ENCODE data around the gene GALNT7.

GALNT7 gene

GRCh38 chr4:173293663-173294062, 125.1 kb downstream of the GALNT7 start:
- no peak for DNase-seq

GRCh38 chr4:173294444-173294843, 125.8 kb downstream of the GALNT7 start:
- no peak for DNase-seq

DNA sequence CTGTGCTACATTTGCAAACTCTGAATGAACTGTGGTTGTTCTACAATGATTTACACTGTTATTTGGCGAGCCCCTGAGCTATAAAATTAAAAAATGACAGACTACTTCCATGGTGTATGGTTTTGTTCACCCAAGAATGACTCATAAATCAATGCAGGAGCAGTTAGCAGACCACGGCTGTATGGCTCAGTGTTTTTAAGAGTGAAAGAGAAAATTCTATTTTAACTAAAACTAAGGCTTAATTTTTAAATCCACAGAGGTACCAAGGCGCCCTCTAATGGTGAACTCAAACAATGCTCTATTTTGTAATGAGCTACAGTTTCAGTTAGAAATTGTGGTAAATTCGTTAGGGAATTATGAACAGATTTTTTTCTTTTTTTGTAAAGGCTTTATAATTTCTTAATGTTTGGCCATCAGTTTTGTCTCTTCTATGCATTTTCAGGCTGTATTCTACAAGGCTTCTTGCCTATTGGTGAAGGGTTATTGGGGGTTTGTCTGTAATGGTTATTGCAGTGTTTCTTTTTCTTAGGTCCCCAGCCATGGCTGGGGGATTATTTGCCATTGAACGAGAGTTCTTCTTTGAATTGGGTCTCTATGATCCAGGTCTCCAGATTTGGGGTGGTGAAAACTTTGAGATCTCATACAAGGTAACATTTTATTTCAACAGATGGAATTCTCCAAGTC, 133.0 kb downstream of the GALNT7 start:
- DNase-seq, result peak in 2 of 56 donors; percentile 8 to 17

DNA sequence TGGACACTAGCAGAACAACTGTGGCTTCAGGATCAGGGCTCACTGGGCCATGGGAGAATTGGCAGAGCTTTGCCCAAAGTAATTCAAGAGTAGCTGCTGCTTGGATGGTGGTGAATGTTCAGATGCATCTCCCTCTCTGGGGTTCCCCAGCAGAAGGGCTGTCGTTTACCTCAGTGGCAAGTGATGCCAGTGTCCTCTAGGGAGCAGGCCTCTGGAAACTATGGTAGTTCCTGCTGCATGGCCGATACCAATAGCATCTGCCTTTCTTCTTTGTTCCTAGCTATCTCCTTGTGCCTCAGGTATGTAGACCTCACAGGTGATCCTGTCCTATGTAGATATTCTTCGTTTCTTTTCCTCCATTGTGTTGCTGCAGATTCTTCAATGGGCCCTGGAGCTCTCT, 139.2 kb downstream of the GALNT7 start:
- DNase-seq, result no peak

GRCh38 chr4:173311368-173311767, 142.8 kb downstream of the GALNT7 start:
- DNase-seq, result no peak

GRCh38 chr4:173314715-173315114, 146.1 kb downstream of the GALNT7 start:
- no peak for DNase-seq

GRCh38 chr4:173316060-173316459, 147.4 kb downstream of the GALNT7 start:
- no peak for DNase-seq

DNA sequence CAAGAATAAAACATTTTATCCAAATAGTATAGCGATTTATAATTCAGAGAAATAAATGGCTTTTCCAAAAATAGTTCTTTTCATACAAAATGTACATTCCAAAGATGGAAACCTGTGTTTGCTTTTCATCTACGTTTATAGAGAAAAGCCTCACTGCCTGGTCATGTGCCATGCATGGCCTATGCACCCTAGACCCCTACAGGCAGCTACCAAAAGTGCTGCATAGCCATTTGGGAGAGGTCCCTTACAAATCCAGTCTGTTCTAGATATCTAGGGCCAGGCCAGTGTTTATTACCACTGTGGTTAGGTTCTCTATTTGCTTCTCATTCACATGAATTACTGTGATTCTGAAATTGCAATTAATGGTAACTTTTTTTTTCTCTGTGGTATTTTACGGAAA, 148.4 kb downstream of the GALNT7 start:
- DNase-seq, result no peak

DNA sequence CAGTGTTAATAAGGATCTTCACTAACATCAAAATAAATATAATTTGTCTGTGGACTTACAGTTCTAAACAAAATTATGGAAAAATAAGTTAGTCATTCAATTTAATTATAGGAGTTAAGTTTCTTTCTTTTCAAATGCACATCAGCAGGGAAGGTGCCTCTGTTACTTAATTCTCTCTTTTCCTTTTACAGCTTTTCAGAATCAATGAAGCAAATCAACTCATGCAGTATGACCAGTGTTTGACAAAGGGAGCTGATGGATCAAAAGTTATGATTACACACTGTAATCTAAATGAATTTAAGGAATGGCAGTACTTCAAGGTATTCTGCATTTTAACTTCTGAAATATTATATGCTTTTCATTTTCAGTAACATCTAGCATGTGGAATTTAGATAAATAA, 149.6 kb downstream of the GALNT7 start:
- no peak for DNase-seq

DNA sequence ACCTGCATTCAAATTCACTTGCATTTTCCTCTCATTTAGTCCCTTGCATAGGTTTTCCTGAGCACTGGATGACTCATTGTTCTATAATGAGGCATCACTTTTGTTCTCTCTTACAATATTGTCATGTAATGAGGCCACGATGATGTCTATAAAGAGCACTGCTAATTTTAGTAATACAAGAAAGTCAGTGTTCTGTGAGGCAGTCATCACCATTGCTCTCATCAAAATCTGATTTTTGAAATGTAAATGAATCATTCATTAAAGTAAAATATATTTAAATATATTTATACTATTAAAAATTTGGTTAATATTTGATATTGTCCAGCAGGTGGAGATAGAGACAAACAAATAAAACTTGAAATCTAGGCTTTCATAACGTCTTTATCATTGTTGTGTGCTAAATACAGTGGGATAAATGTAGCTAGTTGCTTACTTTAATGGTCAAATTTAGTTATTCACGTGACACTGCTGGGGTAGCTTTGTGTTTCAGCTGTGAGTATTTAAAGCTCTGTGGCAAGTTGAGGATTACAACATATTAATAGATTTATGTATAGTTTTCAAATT, 150.1 kb downstream of the GALNT7 start:
- peak in 1 of 56 donors; percentile 46 for DNase-seq

DNA sequence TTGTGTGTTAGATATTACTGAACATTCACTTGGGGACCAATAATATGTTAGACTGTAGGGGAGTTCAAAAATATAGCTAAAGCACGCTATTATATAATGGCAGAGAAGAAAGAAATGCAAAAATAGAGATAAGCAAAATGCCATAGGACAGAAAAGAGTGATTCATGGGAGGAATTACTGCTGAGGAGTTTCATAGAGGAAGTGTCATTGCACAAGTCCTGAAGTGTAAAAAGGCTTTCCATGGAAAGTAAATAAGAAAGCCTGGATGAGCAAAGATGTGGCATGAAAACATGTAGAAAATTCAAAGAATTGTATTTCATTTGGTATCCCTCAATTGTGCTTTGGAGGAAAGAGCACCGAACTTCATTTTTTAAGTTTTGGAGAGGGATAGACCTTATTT, 151.1 kb downstream of the GALNT7 start:
- no peak for DNase-seq

DNA sequence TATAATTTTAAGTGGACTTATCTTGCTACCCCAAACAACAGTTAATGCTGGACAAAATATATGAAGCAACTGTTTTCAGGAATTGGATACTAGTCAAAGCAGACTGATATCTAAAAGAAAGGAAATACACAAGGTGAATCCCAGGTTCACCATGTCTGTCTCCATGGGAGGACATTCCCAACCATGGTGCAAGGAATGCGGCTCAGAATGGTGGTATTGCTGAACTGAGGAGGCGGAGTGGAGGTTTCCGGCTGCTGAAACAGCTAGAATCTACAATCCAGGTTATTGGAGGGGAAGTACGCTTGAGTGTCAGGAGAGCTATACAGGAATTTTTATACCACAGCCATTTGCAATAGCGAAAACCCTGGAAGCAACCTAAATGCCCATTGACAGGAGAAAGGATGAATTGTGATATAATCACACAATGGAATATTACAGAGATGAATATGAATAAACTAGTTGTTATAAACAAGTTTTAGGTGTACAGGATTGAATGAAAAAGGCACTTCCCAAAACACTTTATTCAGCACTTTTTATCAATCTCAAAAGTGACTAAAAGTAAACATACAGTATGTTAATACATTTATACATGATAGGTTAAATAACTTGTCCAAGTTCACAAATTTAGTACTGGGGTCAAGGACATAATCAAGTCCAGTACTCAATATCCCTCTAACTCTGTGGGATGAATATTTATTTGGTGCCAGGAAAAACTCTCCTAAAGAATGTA, 156.6 kb downstream of the GALNT7 start:
- no peak for DNase-seq

GRCh38 chr4:173328236-173328901, 159.8 kb downstream of the GALNT7 start:
- DNase-seq, result no peak

DNA sequence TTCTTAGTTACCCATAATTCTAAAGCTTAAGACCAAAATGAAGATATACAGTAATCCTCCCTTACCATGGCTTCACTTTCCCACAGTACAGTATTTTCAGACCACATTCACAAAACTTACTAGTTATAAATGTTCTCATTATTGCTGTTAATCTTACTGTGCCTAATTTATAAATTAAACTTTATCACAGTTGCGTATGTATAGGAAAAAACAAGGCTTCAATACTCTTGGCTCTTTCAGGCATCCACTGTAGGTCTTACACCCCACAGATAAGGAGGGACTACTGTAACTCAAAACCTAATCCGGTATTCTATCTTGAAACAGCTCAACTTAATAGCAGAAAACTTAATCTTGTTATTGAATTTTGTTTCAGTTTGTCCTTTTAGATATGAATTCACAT, 162.0 kb downstream of the GALNT7 start:
- DNase-seq, result no peak

DNA sequence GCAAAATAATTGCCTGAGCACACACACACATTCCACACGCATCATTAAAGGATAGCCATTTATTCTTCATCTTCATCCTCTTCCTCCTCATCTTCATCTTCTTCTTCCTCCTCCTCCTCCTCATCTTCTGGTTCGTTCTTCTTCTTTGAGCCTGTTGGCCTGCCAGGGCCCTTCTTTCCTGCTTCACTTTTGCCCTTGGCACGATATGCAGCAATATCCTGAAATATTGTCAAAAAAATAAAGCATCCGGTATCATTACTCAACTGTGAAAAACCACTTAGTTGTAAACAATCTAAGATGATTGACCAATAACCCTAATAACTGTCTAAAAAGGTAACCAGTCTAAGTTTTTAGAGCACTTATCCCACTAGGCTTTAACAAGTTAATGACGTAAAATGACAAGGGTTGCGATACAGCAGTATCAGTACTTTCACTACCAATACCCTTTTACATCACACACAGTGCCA, 163.4 kb downstream of the GALNT7 start:
- no peak for DNase-seq

GRCh38 chr4:173332963-173333657, 164.5 kb downstream of the GALNT7 start:
- peak in 2 of 56 donors; percentile 39 to 44 for DNase-seq

GRCh38 chr4:173333658-173334084, 165.1 kb downstream of the GALNT7 start:
- peak in 34 of 56 donors; percentile 32 to 77 (median 57) for DNase-seq

GRCh38 chr4:173334085-173334890, 165.7 kb downstream of the GALNT7 start, which contains the start of gene HMGB2:
Gene HMGB2 (minus strand): TSS chr4:173334358. CDS start chr4:173333649, 709 bp downstream.
- peak; percentile 86 to 100 (median 99) for DNase-seq

DNA sequence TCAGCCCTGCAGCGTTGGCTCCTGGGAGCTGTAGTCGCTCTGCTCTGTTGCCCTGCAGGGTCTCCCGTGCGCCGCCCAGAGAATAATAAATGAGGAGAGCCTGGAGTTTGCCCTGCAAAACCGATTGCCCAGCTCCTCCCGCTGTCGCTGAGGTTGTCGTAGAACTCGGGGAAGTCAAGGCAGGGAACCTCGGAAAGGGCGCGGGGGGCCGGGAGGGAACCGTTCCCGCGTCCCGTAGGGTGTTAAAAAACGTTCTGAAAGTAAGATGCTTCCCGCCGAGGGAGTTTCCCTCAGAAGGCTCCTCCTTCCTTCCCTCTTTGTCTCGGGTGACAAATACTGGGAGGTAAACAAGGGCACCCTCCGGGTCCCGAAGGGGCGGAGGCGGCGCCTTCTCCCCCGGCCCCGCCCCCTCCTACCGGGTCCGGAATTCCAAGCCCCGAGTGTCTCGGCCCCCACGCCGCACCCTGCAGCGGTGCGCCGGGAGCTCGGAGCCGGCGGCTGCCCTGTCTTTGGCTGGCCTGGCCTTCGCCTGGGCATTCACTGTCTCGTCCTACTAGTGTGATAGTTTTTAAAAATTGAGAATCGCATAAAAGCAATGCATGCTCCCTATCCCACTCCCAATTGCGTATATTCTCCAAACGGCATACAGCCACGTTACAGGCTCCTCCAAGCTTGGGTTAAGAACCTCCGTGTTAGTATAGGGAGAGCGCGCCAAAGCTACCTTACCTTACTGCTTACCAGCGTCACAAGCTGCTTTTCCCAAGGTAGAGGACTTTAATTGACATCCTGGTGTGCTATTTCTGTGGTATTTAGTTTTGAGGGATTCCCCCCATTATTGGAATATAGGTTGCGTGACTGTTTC, 166.5 kb downstream of the GALNT7 start:
- peak in 27 of 56 donors; percentile 6 to 80 (median 45) for DNase-seq
